SK-N-SH treated with all-trans-retinoic acid at 6 μM for 48 hours (cell line): ENCODE results near the gene ARHGEF16.

Experiments used
- ZNF8 ChIP-seq: fragments of 450-650 bp; formaldehyde crosslinking; IDR thresholded peaks from 2 replicates; pipeline ENCODE4 v1.5.0; 2020; ENCODE audit warnings: mild to moderate bottlenecking, moderate library complexity
- TF ChIP-seq, protein P1 (sequence below): fragments of 250-450 bp; sonication (Bioruptor Pico); IDR thresholded peaks from 2 replicates; pipeline ENCODE4 v1.8.0; 2020; ENCODE audit warnings: mild to moderate bottlenecking, moderate library complexity, borderline replicate concordance
- TF ChIP-seq, protein P2 (sequence below): fragments of 250-450 bp; sonication (Bioruptor Pico); IDR thresholded peaks from 2 replicates; pipeline ENCODE4 v1.8.0; 2021; ENCODE audit warnings: low read depth, mild to moderate bottlenecking, moderate library complexity, borderline replicate concordance

DNA sequence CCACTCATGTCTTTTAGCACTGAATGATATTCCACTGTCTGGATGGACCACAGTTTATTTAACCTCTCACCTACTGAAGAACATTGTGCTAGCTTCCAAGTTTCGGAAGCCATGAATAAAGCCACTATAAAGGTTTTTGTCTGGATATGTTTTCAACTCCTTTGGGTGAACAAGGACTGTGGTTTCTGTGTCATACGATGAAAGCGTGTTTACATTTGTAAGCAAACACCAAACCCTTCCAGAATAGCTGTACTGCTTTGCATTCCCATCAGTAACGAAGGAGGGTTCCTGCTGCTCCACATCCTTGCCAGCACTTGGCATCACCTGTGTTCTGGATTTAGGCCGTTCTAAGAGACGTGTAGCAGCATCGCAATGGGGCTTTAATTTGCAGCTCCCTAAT is 10.7 kb upstream of the ARHGEF16 start:
- TF ChIP-seq, protein P1, sequence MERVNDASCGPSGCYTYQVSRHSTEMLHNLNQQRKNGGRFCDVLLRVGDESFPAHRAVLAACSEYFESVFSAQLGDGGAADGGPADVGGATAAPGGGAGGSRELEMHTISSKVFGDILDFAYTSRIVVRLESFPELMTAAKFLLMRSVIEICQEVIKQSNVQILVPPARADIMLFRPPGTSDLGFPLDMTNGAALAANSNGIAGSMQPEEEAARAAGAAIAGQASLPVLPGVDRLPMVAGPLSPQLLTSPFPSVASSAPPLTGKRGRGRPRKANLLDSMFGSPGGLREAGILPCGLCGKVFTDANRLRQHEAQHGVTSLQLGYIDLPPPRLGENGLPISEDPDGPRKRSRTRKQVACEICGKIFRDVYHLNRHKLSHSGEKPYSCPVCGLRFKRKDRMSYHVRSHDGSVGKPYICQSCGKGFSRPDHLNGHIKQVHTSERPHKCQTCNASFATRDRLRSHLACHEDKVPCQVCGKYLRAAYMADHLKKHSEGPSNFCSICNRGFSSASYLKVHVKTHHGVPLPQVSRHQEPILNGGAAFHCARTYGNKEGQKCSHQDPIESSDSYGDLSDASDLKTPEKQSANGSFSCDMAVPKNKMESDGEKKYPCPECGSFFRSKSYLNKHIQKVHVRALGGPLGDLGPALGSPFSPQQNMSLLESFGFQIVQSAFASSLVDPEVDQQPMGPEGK (CRISPR knock-in tag): no peak
- no peak for TF ChIP-seq ZNF8 (CRISPR knock-in tag)
- TF ChIP-seq, protein P2, sequence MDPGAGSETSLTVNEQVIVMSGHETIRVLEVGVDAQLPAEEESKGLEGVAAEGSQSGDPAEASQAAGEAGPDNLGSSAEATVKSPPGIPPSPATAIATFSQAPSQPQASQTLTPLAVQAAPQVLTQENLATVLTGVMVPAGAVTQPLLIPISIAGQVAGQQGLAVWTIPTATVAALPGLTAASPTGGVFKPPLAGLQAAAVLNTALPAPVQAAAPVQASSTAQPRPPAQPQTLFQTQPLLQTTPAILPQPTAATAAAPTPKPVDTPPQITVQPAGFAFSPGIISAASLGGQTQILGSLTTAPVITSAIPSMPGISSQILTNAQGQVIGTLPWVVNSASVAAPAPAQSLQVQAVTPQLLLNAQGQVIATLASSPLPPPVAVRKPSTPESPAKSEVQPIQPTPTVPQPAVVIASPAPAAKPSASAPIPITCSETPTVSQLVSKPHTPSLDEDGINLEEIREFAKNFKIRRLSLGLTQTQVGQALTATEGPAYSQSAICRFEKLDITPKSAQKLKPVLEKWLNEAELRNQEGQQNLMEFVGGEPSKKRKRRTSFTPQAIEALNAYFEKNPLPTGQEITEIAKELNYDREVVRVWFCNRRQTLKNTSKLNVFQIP (CRISPR knock-in tag): no peak
